Neuronal stem cell (in vitro differentiated cells): ENCODE measurements around the gene ZNF132.
"Not testable (repeated sequence)": the region's sequence is repeated elsewhere in the genome, so short reads cannot be mapped to it uniquely, and the experiment has no call there.

Experiments
- DNase-seq: peaks from one replicate; pipeline ENCODE4 v3.0.0-alpha.2; 2013; ENCODE audit warnings: low spot score
- H2AFZ ChIP-seq: one replicate; pipeline ENCODE4 v1.6.1; 2013; ENCODE audit warnings: mild to moderate bottlenecking, low read length, inconsistent platforms
- H2AK5ac ChIP-seq: 2 replicates; pipeline ENCODE4 v1.6.1; 2013; ENCODE audit warnings: low read depth, mild to moderate bottlenecking, inconsistent platforms, low read length, moderate library complexity, mixed read lengths
- H2BK120ac ChIP-seq: 2 replicates; pipeline ENCODE4 v1.6.1; 2013; ENCODE audit warnings: low read depth, mild to moderate bottlenecking, inconsistent platforms, low read length, moderate library complexity, mixed read lengths
- H2BK12ac ChIP-seq: one replicate; pipeline ENCODE4 v1.6.1; 2013; ENCODE audit warnings: low read length, inconsistent platforms
- H2BK15ac ChIP-seq: 2 replicates; pipeline ENCODE4 v1.6.1; 2013; ENCODE audit warnings: mild to moderate bottlenecking, low read length, inconsistent platforms, mixed read lengths
- H2BK5ac ChIP-seq: one replicate; pipeline ENCODE4 v1.6.1; 2013; ENCODE audit warnings: inconsistent platforms, mild to moderate bottlenecking, low read length, moderate library complexity
- H3K14ac ChIP-seq: one replicate; pipeline ENCODE4 v1.6.1; 2013; ENCODE audit warnings: low read length, inconsistent platforms
- H3K18ac ChIP-seq: 2 replicates; pipeline ENCODE4 v1.6.1; 2013; ENCODE audit warnings: low read length, inconsistent platforms
- H3K23ac ChIP-seq: 2 replicates; pipeline ENCODE4 v1.6.1; 2013; ENCODE audit warnings: low read depth, mild to moderate bottlenecking, mixed read lengths, low read length, inconsistent platforms; ENCODE audit not compliant: poor library complexity
- H3K27ac ChIP-seq: replicated peaks from 3 replicates; pipeline ENCODE4 v1.5.1; 2013; ENCODE audit warnings: low read length, inconsistent platforms
- H3K27me3 ChIP-seq, 3 experiments: 2 replicates each; pipeline ENCODE4 v1.6.1; 2013; ENCODE audit warnings: low read length in 3 of 3, mild to moderate bottlenecking in 2 of 3, inconsistent platforms in 1 of 3, low read depth in 1 of 3, mixed read lengths in 1 of 3, moderate library complexity in 1 of 3; ENCODE audit not compliant: control insufficient read depth in 3 of 3, insufficient read depth in 3 of 3
- H3K36me3 ChIP-seq, 2 donors: replicated peaks in 1 of 2; 2 replicates each; pipeline ENCODE4 v1.6.1; 2013; ENCODE audit warnings: low read length in 2 of 2; ENCODE audit not compliant: control insufficient read depth in 2 of 2, insufficient read depth in 2 of 2
- H3K4ac ChIP-seq: 2 replicates; pipeline ENCODE4 v1.6.1; 2013; ENCODE audit warnings: inconsistent platforms, mild to moderate bottlenecking, low read length, moderate library complexity
- H3K4me1 ChIP-seq, 2 donors: 1 replicate in 1 of 2; 2 replicates in 1 of 2; pipeline ENCODE4 v1.6.1; 2013; ENCODE audit warnings: low read length in 2 of 2, low read depth in 1 of 2; ENCODE audit not compliant: control insufficient read depth in 2 of 2, insufficient read depth in 1 of 2
- H3K4me2 ChIP-seq: one replicate; pipeline ENCODE4 v1.6.1; 2013; ENCODE audit warnings: mild to moderate bottlenecking, low read length, inconsistent platforms; ENCODE audit not compliant: insufficient read depth, poor library complexity, severe bottlenecking
- H3K4me3 ChIP-seq, 2 donors: 2 replicates each; pipeline ENCODE4 v1.5.1; 2013; ENCODE audit warnings: low read length in 2 of 2, mild to moderate bottlenecking in 2 of 2, inconsistent platforms in 1 of 2, moderate library complexity in 1 of 2
- H3K79me1 ChIP-seq: one replicate; pipeline ENCODE4 v1.6.1; 2013; ENCODE audit warnings: low read depth, mild to moderate bottlenecking, inconsistent platforms, low read length, moderate library complexity
- H3K9ac ChIP-seq: one replicate; pipeline ENCODE4 v1.6.1; 2013; ENCODE audit warnings: mild to moderate bottlenecking, low read depth, low read length, inconsistent platforms; ENCODE audit not compliant: poor library complexity
- H3K9me3 ChIP-seq, 2 donors: replicated peaks in 1 of 2; 2 replicates each; pipeline versions ENCODE3 to v1.6.1; 2013; ENCODE audit warnings: low read length in 2 of 2, mild to moderate bottlenecking in 2 of 2, inconsistent platforms in 1 of 2, low read depth in 1 of 2, mixed read lengths in 1 of 2, moderate library complexity in 1 of 2; ENCODE audit not compliant: control insufficient read depth in 2 of 2, insufficient read depth in 1 of 2
- H4K8ac ChIP-seq: one replicate; pipeline ENCODE4 v1.6.1; 2013; ENCODE audit warnings: low read depth, mild to moderate bottlenecking, inconsistent platforms, low read length, moderate library complexity
- H4K91ac ChIP-seq: one replicate; pipeline ENCODE4 v1.6.1; 2013; ENCODE audit warnings: low read length, low read depth, mild to moderate bottlenecking, inconsistent platforms; ENCODE audit not compliant: poor library complexity
- WGBS, 2 donors: extraction: QIAGEN DNeasy Blood & Tissue Kit; methylation state at CpG; one replicate each; pipeline ENCODE4 v1.1.7; 2013; ENCODE audit warnings: missing lambda C conversion rate in 2 of 2, mixed read lengths in 1 of 2; ENCODE audit not compliant: insufficient read length in 2 of 2, insufficient replicate concordance in 1 of 2; ENCODE audit errors: extremely low coverage in 2 of 2; 5-methylcytosine and 5-hydroxymethylcytosine counted together

Gene ZNF132

GRCh38 chr19:58407658-58408151 is 32.2 kb downstream of the ZNF132 start:
- H3K4me2 ChIP-seq, result peak overlapping the region; percentile 92
- no peak overlapping the region for H2BK120ac ChIP-seq
- H3K36me3 ChIP-seq, result peaks cover 1 to 8% of the 10 kb centered on the region in 2 donors
- peak overlapping the region; percentile 84 to 87 for H3K4me3 ChIP-seq
- peaks cover 8% of the 10 kb centered on the region for H3K79me1 ChIP-seq
- H4K8ac ChIP-seq, result no peak overlapping the region
- peaks cover 2 to 12% of the 10 kb centered on the region in 2 donors for H3K9me3 ChIP-seq
- H3K4me1 ChIP-seq, result peaks cover 13 to 18% of the 10 kb centered on the region in 2 donors
- peak overlapping the region; percentile 89 for H3K9ac ChIP-seq
- H3K27me3 ChIP-seq, result no peaks in the 10 kb centered on the region
- H3K14ac ChIP-seq, result peak overlapping the region; percentile 91
- H2BK15ac ChIP-seq, result peak overlapping the region; percentile 10
- H3K4ac ChIP-seq, result peak overlapping the region; percentile 87
- peak overlapping the region; percentile 97 for H3K23ac ChIP-seq
- peak overlapping the region; percentile 93 for H2AFZ ChIP-seq
- peak overlapping the region; percentile 88 for H2AK5ac ChIP-seq
- H3K18ac ChIP-seq, result peak overlapping the region; percentile 99
- no CpG with 5 or more reads among the region's 22 CpGs for WGBS, 2 donors
- H2BK12ac ChIP-seq, result no peak overlapping the region
- H2BK5ac ChIP-seq, result peak overlapping the region; percentile 75
- DNase-seq, result no peak
- peak overlapping the region; percentile 93 for H3K27ac ChIP-seq
- no peak overlapping the region for H4K91ac ChIP-seq

- no peak overlapping the region for H2BK15ac ChIP-seq
- H2BK120ac ChIP-seq, result no peak overlapping the region
- peak overlapping the region; percentile 88 for H2AK5ac ChIP-seq
- H4K8ac ChIP-seq, result no peak overlapping the region
- H3K9me3 ChIP-seq, result peaks cover 2 to 18% of the 10 kb centered on the region in 2 donors
- H3K4me3 ChIP-seq, result peak overlapping the region; percentile 27 to 84
- peak overlapping the region; percentile 14 for H3K23ac ChIP-seq
- H3K4me2 ChIP-seq, result peak overlapping the region; percentile 92
- no peak overlapping the region for H3K14ac ChIP-seq
- peaks cover 9% of the 10 kb centered on the region for H3K79me1 ChIP-seq
- peaks cover 1 to 8% of the 10 kb centered on the region in 2 donors for H3K36me3 ChIP-seq
- H3K27ac ChIP-seq, result peak overlapping the region; percentile 93
- H2BK12ac ChIP-seq, result no peak overlapping the region
- no peak overlapping the region for H4K91ac ChIP-seq
- H3K9ac ChIP-seq, result no peak overlapping the region
- WGBS, 2 donors, result no CpG with 5 or more reads among the region's 10 CpGs
- no peak overlapping the region for H3K4ac ChIP-seq
- H2BK5ac ChIP-seq, result peak overlapping the region; percentile 75
- no peak for DNase-seq
- H3K4me1 ChIP-seq, result peaks cover 14 to 20% of the 10 kb centered on the region in 2 donors
- H2AFZ ChIP-seq, result no peak overlapping the region
- no peaks in the 10 kb centered on the region for H3K27me3 ChIP-seq
- H3K18ac ChIP-seq, result no peak overlapping the region
Observed at GRCh38 chr19:58406818-58407657, 32.9 kb downstream of the ZNF132 start.

- not testable (repeated sequence) for H3K23ac ChIP-seq, H4K8ac ChIP-seq, H3K4ac ChIP-seq, H3K9ac ChIP-seq, H2AFZ ChIP-seq, H3K27me3 ChIP-seq, H2AK5ac ChIP-seq, H3K27ac ChIP-seq, H2BK15ac ChIP-seq, H2BK12ac ChIP-seq, H3K4me3 ChIP-seq, H3K4me2 ChIP-seq, H4K91ac ChIP-seq, H3K18ac ChIP-seq, DNase-seq, H3K36me3 ChIP-seq, H3K14ac ChIP-seq, H2BK120ac ChIP-seq, H2BK5ac ChIP-seq
- WGBS, 2 donors, result no CpG with 5 or more reads among the region's 5 CpGs
- Histone ChIP-seq H3K9me3 (peaks cover 2 to 19% of the 10 kb centered on the region in 2 donors), H3K79me1 (peaks cover 14% of the 10 kb centered on the region), H3K4me1 (peaks cover 15 to 20% of the 10 kb centered on the region in 2 donors)
Observed at GRCh38 chr19:58403920-58404478, 36.0 kb downstream of the ZNF132 start.
